ENCODE results near the gene FMN2. TPM values are rescaled to one million over a fixed set of nuclear protein-coding genes. Genes with fewer than 3 reads are reported as not detected.
"Not testable (repeated sequence)": the region's sequence is repeated elsewhere in the genome, so short reads cannot be mapped to it uniquely, and the experiment has no call there.

The FMN2 gene
- total RNA-seq, 1 donor from 2014 or later: not detected

- DNase-seq: no peak
- no peak for ATAC-seq
- intact Hi-C loops (cut with micrococcal nuclease): no loop called here
Observed at GRCh38 chr1:240282061-240282830, 190.6 kb downstream of the FMN2 start.

- ATAC-seq (no peak), DNase-seq (no peak)
- intact Hi-C loops (cut with micrococcal nuclease): no loop called here
Observed at GRCh38 chr1:240284656-240285414, 193.2 kb downstream of the FMN2 start.

GRCh38 chr1:240285540-240285939 lies 193.9 kb downstream of the FMN2 start:
- no peak for ATAC-seq
- intact Hi-C loops (cut with micrococcal nuclease): no loop called here

GRCh38 chr1:240287722-240288121 lies 196.0 kb downstream of the FMN2 start:
- intact Hi-C loops (cut with micrococcal nuclease): no loop called here
- no peak for DNase-seq
- no peak for ATAC-seq

More at GRCh38 chr1:240285540-240285939, 193.9 kb downstream of the FMN2 start:
- DNase-seq: no peak

- intact Hi-C loops (cut with micrococcal nuclease): no loop called here
Observed at GRCh38 chr1:240293706-240294105, 202.0 kb downstream of the FMN2 start.

GRCh38 chr1:240294566-240294965 lies 202.9 kb downstream of the FMN2 start:
- no peak for ATAC-seq
- intact Hi-C loops (cut with micrococcal nuclease): no loop called here

More at GRCh38 chr1:240293706-240294105, 202.0 kb downstream of the FMN2 start:
- no peak for DNase-seq
- no peak for ATAC-seq

GRCh38 chr1:240295811-240296210 lies 204.1 kb downstream of the FMN2 start:
- no peak for ATAC-seq
- no peak for DNase-seq

More at GRCh38 chr1:240294566-240294965, 202.9 kb downstream of the FMN2 start:
- no peak for DNase-seq

GRCh38 chr1:240304466-240304865 lies 212.8 kb downstream of the FMN2 start:
- intact Hi-C loops (cut with micrococcal nuclease): no loop called here
- DNase-seq: no peak
- ATAC-seq: no peak

More at GRCh38 chr1:240295811-240296210, 204.1 kb downstream of the FMN2 start:
- intact Hi-C loops (cut with micrococcal nuclease): no loop called here

- no peak for ATAC-seq
- intact Hi-C loops (cut with micrococcal nuclease): no loop called here
- DNase-seq: no peak
Observed at GRCh38 chr1:240306673-240307072, 215.0 kb downstream of the FMN2 start.

- no peak for ATAC-seq
Observed at GRCh38 chr1:240308096-240308495, 216.4 kb downstream of the FMN2 start.

GRCh38 chr1:240309769-240310168 lies 218.1 kb downstream of the FMN2 start:
- DNase-seq (no peak), ATAC-seq (no peak)
- intact Hi-C loops (cut with micrococcal nuclease): no loop called here

More at GRCh38 chr1:240308096-240308495, 216.4 kb downstream of the FMN2 start:
- intact Hi-C loops (cut with micrococcal nuclease): no loop called here
- no peak for DNase-seq

GRCh38 chr1:240310226-240310925 lies 218.7 kb downstream of the FMN2 start:
- DNase-seq: no peak
- intact Hi-C loops (cut with micrococcal nuclease): no loop called here
- ATAC-seq: no peak

- no peak for ATAC-seq
Observed at GRCh38 chr1:240312872-240313271, 221.2 kb downstream of the FMN2 start.

GRCh38 chr1:240314845-240315801 lies 223.4 kb downstream of the FMN2 start:
- DNase-seq: no peak
- no peak for ATAC-seq
- intact Hi-C loops (cut with micrococcal nuclease): no loop called here

More at GRCh38 chr1:240312872-240313271, 221.2 kb downstream of the FMN2 start:
- DNase-seq: no peak
- intact Hi-C loops (cut with micrococcal nuclease): no loop called here

- DNase-seq: no peak
- intact Hi-C loops (cut with micrococcal nuclease): no loop called here
- ATAC-seq: no peak
Observed at GRCh38 chr1:240319998-240320397, 228.3 kb downstream of the FMN2 start.

- no peak for ATAC-seq
- intact Hi-C loops (cut with micrococcal nuclease): no loop called here
Observed at GRCh38 chr1:240320659-240321058, 229.0 kb downstream of the FMN2 start.

GRCh38 chr1:240322943-240323342 lies 231.3 kb downstream of the FMN2 start:
- intact Hi-C loops (cut with micrococcal nuclease): no loop called here
- ATAC-seq (no peak), DNase-seq (no peak)

More at GRCh38 chr1:240320659-240321058, 229.0 kb downstream of the FMN2 start:
- no peak for DNase-seq

- DNase-seq; intact Hi-C loops (cut with micrococcal nuclease); ATAC-seq: not testable (repeated sequence)
Observed at GRCh38 chr1:240328382-240328781, 236.7 kb downstream of the FMN2 start.

Measured in left ventricle myocardium superior (tissue), 1 donor.